AG04450 (cell line): Measurements from ENCODE around the gene PDILT. TPM values are rescaled to one million over a fixed set of nuclear protein-coding genes. Genes with fewer than 3 reads are reported as not detected.

Experiments used
- CTCF ChIA-PET: fragments of 300-600, 350-600 bp; formaldehyde crosslinking; extraction: SDS; loops from one replicate; lab custom pipeline; 2022; ENCODE audit warnings: antibody characterized with exemption, inconsistent platforms; lab: Charles Lee
- POLR2A ChIA-PET: fragments of 350-600 bp; formaldehyde crosslinking; extraction: SDS; loops from one replicate; lab custom pipeline; 2021; ENCODE audit warnings: antibody characterized with exemption, inconsistent platforms; lab: Yijun Ruan, JAX
- DNase-seq: peaks from one replicate; pipeline ENCODE4 v3.0.0-alpha.2; 2011; ENCODE audit warnings: low read depth, low spot score
- H3K27ac ChIP-seq: one replicate; pipeline ENCODE4 v1.5.1; 2012; ENCODE audit warnings: low read depth, low read length, control low read depth
- H3K27me3 ChIP-seq: one replicate; pipeline ENCODE4 v1.6.0; 2012; ENCODE audit warnings: low read length; ENCODE audit not compliant: control insufficient read depth, insufficient read depth
- H3K4me3 ChIP-seq: 2 replicates; pipeline ENCODE4 v1.5.1; 2011; ENCODE audit warnings: mild to moderate bottlenecking, low read depth, low read length, control low read depth
- H3K9me3 ChIP-seq: 2 replicates; pipeline ENCODE4 v1.5.1; 2012; ENCODE audit warnings: low read length; ENCODE audit not compliant: control insufficient read depth, insufficient read depth
- polyA plus RNA-seq: library from polyadenylated mRNA; depleted of rRNA; stranded (reverse); fragments of >200 nt; gene quantifications from 2 replicates; pipeline ENCODE4 v1.2.3, GENCODE V29; 2011
- TF ChIP-seq, protein P1 (sequence below): IDR thresholded peaks from 2 replicates; pipeline ENCODE4 v1.5.1; 2011; ENCODE audit warnings: low read depth, low read length, control low read depth, inconsistent platforms

Gene PDILT
- polyA plus RNA-seq, 1 experiment = not detected

DNA sequence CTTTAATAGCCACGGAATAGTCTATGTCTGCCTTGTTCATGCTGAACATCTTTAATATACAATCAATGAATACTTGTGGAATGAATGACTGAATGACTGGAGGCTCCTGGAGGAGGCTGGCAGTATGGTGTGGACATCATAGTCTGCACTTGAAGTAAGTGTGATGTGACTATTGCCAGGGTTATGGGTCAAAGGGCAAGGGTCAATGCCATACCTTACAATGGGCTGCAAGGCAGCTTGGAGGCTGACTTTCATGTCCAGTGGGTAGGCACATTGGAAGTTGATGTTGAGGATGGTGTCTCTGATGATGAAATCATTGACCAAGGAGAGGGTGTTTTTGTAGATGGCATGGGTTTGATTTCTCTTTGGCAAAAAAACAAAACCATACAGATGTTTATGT lies 85.1 kb downstream of the PDILT start:
- no peaks in the 10 kb centered on the region for H3K27me3 ChIP-seq
- H3K9me3 ChIP-seq = peaks cover 10% of the 10 kb centered on the region
- ChIA-PET POLR2A (no interaction called here), CTCF (interaction anchor here (1.1 kb wide), 1 partner anchor 412 kb away, joined by 3 read pairs; no protein-coding TSS in a partner anchor)
- H3K4me3 ChIP-seq = no peak overlapping the region
- H3K27ac ChIP-seq = no peak overlapping the region
- DNase-seq = no peak
- TF ChIP-seq, protein P1, sequence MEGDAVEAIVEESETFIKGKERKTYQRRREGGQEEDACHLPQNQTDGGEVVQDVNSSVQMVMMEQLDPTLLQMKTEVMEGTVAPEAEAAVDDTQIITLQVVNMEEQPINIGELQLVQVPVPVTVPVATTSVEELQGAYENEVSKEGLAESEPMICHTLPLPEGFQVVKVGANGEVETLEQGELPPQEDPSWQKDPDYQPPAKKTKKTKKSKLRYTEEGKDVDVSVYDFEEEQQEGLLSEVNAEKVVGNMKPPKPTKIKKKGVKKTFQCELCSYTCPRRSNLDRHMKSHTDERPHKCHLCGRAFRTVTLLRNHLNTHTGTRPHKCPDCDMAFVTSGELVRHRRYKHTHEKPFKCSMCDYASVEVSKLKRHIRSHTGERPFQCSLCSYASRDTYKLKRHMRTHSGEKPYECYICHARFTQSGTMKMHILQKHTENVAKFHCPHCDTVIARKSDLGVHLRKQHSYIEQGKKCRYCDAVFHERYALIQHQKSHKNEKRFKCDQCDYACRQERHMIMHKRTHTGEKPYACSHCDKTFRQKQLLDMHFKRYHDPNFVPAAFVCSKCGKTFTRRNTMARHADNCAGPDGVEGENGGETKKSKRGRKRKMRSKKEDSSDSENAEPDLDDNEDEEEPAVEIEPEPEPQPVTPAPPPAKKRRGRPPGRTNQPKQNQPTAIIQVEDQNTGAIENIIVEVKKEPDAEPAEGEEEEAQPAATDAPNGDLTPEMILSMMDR = no peak

DNA sequence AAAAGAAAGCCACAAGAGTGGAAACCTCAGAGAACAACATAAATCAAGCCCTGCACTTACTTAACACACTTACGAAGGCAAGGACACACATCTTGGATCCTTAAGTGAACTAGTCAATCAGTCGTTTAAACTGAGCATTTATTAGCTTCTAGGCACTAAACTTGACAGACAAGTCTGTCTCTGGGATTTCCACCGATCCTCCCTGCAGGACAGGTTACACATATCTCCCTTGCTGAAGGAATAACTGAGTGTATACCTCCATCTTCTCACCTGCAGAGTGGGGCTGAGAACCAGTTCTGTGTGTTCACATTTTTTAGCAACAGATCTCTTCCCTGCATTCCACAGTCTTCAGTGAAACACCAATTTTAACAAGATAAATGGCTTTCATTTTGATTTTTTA lies 86.1 kb downstream of the PDILT start:
- DNase-seq = no peak
- TF ChIP-seq, protein P1 = no peak
- no peaks in the 10 kb centered on the region for H3K27me3 ChIP-seq
- no peak overlapping the region for H3K4me3 ChIP-seq
- H3K27ac ChIP-seq = no peak overlapping the region
- ChIA-PET POLR2A (no interaction called here), CTCF (no interaction called here)
- peaks cover 1% of the 10 kb centered on the region for H3K9me3 ChIP-seq

DNA sequence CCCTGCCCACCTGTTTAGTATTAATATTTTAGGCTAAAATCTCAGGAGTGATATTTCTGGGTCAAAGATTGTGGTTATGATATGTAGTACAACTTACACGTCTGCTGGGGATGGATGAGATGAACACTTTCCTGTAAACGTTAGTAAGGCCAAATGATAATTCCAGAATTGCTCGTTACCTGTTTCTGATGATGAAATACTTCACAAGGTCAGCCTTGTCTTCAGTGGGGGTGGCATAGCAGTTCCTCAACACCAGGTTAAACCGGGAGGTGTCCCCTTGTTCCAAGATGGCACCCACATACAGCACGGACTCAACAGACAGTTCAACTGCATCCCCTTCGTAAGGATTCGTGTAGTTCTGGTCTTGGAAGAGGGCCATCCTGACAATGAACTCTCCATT lies 86.5 kb downstream of the PDILT start:
- Histone ChIP-seq H3K4me3 (no peak overlapping the region), H3K9me3 (no peaks in the 10 kb centered on the region; the same call in none of the 2 replicates), H3K27me3 (no peaks in the 10 kb centered on the region), H3K27ac (no peak overlapping the region)
- TF ChIP-seq, protein P1 = no peak
- POLR2A ChIA-PET = no interaction called here
- CTCF ChIA-PET = no interaction called here
- no peak for DNase-seq

DNA sequence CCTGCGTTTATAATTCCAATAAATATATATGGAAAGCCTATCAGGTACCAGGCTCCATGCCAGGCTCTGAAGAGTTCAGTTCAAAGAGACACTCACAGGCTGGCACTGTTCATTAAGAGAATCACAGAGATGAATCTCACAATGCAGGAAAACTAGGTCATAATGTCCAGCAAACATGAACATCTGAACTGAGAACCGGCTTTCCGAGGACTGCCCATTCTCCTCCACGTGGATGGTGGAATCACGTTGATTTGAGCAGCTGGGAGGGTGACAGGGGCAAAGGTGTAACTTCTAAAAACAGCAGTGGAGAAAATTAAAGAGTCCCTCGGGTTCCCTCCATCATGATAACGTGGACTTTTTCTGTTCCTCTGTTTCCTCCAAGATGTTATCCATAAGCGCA lies 87.4 kb downstream of the PDILT start:
- DNase-seq = no peak
- TF ChIP-seq, protein P1 = no peak
- H3K4me3 ChIP-seq = no peak overlapping the region
- CTCF ChIA-PET = no interaction called here
- no peak overlapping the region for H3K27ac ChIP-seq
- no peaks in the 10 kb centered on the region for H3K27me3 ChIP-seq
- no peaks in the 10 kb centered on the region; the same call in 1 of the 2 replicates for H3K9me3 ChIP-seq
- POLR2A ChIA-PET = no interaction called here

DNA sequence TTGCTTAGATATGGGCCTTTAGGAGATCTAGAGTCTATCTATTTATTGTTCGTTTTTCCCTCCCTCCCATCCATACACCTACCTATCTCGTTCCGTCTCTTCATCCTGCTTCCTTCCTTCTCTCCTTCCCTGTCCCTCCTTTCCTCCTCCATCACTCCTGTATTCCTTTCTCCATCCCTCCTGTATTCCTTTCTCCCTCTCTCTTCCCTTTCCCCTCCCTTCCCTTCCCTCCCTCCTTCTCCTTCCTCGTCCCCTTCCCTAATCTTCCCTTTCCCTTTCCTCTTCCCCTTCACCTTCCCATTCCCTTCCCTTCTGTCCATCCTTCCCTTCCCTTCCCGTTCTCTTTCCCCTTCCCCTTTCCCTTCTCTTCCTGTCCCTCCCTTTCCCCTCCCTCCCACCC lies 87.8 kb downstream of the PDILT start:
- Histone ChIP-seq H3K27me3 (no peaks in the 10 kb centered on the region), H3K4me3 (no peak overlapping the region), H3K9me3 (no peaks in the 10 kb centered on the region; the same call in 1 of the 2 replicates), H3K27ac (no peak overlapping the region)
- TF ChIP-seq, protein P1 = no peak
- ChIA-PET CTCF (no interaction called here), POLR2A (no interaction called here)
- no peak for DNase-seq
